Ureter (tissue), 1 donor: ENCODE results near the gene WBP2NL. TPM values are rescaled to one million over a fixed set of nuclear protein-coding genes. Genes with fewer than 3 reads are reported as not detected.
"Not testable (repeated sequence)": the region's sequence is repeated elsewhere in the genome, so short reads cannot be mapped to it uniquely, and the experiment has no call there.

Experiments used
- DNase-seq: peaks from one replicate; pipeline ENCODE4 v3.0.0-alpha.2; 2020; ENCODE audit warnings: low spot score
- total RNA-seq: library from RNA; stranded (reverse); gene quantifications from one replicate; pipeline ENCODE4 v1.2.4, GENCODE V29; 2023
- donor health status: DM: yes; HTN: yes; CAD: no.

Gene WBP2NL
- total RNA-seq, 1 donor from 2014 or later = 4.2 TPM

DNA sequence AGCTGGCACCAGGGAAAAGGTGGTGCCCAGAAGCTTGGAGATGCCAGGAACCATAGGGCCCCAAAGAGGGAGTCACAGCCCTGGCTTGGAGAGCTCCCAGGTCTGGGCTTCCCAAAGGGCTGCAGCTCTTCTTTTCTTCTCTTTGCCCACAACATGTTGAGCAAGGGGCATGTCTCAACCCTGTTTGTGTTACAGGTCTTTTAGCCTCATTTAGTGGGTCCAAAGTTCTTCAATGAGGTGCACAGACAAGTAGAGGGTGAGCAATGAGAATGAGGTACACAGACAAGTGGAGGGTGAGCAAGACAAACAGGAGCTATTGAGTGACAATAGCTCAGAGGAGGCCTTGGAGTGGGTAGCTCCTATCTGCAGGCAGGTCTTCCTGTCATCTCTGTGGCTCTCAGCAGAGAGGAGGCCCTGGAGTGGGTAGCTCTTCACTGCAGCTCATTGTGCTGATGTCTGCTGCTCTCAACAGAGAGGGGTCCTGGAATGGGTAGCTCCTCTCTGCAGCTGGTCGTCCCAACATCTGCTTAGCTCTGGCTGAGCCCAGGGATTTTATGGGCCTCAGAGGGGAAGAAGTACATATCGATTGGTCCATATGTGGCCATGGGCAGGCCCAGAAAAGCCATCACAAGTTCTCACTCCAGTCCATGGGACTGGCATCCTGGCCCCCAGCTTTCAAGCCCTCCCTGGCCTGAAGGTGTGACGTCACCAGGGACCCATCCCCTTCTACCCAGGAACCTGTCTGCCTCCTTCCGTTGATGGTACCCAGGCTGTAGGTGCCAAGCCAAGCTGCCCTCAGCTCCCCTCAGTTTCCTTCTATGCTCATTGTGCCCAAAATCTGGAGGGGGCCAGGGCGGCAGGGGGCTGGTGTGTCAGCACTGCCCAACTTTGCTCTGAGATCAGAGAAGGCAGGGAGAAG is 34.9 kb downstream of the WBP2NL start:
- DNase-seq = no peak

DNA sequence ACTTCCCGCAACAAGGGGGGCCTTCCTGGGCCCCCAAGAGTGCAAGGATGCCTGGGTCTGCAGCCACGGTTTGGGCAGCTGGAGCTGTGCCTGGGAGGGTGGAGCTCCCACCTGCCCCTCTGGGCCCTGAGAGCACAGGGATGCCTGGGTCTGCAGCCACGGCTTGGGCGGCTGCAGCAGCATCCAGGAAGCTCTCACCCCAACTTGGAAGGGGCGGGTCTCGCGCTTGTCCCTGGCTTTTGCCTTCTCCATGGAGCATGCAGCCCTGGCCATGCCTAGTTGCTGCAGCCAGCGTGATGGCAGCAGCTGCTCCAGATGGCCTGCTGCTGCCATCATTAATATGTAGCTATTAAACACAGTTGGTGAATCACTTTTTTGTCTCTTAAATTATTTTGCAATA is 36.7 kb downstream of the WBP2NL start:
- DNase-seq = no peak

DNA sequence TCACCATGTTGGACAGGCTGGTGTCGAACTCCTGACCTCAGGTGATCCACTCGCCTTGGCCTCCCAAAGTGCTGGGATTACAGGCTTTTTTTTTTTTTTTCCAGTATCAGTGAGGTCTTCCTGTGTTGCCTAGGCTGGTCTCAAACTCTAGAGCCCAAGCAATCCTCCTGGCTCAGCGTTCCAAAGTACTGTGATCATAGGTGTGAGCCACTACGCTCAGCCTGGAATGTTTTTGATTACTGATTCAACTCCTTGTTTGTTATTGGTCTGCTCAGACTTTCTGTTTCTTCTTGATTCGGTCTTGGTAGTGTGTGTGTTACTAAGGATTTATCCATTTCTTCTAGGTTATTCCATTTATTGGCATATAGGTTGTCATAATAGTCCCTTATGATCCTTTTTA is 40.7 kb downstream of the WBP2NL start:
- no peak for DNase-seq

DNA sequence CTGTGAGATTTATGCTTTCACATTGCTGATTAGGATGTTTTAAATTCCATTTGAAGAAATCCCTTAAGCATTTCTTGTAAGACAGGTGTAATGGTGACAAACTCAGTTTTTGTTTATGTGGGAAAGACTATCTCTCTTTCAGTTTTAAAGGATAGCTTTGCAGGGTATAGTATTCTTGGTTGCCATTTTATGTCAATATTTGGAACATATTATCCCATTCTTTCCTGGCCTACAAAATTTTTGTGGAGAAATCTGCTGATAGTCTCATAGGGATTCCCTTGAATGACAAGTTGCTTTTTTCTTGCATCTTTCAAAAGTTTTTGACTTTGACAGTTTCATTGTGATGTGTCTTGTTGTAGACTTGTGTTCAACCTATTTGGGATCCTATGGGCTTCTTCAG is 43.2 kb downstream of the WBP2NL start:
- DNase-seq = no peak

DNA sequence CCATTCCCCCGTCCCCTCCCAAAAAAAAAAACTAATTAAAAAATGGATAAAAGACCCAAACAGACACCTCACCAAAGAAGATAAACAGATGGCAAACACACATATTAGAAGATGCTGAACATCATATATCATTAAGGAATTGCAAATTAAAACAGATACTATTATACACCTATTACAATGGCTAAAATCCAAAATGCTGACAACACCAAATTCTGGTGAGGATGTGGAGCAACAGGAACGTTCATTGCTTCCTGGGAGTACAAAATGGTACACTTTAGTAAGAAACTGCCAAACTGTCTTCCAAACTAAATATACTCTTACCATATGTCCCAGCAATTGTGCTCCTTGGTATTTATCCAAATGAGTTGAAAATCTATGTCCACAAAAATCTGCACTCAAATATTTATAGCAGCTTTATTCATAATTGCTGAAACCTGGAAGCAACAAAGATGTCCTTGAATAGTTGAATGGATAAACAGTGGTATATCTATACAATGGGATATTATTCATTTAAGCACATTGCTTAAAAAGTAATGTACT is 52.1 kb downstream of the WBP2NL start:
- DNase-seq = no peak

DNA sequence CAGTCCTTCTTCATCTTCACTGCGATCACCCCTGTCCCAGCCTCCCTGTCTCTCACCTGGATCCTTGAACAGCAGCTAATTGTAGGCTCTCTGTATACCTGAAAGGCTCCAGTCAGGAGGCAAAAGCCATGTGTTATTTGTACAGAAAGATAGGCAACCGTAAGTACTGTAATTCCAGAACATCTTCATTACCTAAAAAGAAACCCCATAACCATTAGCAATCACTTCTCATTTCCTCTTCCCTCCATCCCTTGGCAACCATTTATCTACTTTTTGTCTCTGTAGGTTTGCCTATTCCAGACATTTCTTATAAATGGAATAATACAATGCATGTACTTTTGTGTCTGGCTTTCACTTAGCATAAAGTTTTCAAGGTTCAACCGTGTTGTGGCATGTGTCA is 54.2 kb downstream of the WBP2NL start:
- DNase-seq = no peak

DNA sequence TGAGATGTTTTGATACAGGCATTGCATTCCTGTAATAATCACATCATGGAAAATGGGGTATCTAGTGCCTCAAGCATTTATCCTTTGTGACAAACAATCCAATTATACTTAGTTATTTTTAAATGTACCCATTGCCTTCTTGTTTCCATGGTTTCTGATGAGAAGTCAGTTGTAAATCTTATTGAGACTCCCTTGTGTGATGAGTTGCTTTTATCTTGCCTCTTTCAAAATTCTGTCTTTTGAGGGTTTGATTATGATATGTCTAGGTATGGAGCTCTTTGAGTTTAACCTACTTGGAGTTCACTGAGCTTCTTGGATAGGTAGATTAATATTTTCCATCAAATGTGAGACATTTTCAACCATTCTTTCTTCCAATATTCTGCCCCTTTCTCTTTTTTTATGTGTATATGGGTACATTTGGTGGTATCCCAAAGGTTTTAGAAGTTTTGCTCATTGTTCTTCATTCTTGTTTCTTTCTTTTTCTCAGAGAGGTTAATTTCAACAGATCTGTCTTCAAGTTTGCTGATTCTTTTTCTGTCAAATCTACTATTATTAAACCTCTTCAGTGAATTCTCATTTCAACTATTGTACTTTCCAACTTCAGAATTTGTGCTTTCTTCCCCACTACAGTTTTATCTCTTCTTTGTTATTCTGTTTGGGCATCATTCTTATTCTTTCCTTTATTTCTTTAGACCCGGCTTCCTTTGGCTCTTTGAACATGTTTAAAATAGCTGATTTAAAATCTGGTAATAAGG is 58.3 kb downstream of the WBP2NL start:
- DNase-seq = no peak

DNA sequence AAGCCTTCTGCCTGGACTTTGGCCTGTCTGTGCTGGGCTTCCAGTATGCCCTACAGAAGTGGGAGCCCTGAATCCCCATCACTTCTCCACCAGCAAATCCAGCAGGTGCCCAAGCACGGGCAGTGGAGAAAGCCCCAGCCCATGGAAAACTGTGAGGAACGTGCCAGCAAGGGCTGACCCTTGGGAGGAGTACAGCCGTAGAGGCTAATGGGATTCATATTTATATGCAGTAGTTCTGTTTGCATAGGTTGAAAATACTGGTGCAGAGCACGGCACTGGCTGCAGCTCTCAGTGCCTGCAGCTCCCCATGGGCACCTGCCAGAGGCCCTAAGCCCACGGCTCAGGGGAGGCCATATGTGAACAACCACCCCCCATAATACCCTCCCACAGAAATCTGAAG is 61.9 kb downstream of the WBP2NL start:
- DNase-seq = no peak

DNA sequence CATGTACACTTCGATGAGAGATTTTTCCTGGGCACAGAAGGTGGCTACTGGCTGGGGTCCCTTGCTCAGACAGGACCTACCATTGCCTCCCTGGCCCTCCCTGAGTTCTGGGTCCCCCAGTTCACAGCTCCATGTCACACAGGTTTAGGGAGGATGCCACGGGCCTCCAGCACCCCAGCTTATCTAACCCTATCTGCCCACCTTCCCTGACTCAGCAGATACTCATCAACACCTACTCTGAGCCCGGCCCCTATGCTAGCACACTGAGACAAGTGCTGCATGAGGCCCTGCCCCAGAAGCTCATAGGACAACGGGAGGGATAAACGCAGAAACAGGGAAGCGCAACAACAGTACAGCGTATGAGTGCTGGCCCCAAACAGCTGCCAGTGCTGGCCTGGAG is 62.5 kb downstream of the WBP2NL start:
- DNase-seq = peak; percentile 24

DNA sequence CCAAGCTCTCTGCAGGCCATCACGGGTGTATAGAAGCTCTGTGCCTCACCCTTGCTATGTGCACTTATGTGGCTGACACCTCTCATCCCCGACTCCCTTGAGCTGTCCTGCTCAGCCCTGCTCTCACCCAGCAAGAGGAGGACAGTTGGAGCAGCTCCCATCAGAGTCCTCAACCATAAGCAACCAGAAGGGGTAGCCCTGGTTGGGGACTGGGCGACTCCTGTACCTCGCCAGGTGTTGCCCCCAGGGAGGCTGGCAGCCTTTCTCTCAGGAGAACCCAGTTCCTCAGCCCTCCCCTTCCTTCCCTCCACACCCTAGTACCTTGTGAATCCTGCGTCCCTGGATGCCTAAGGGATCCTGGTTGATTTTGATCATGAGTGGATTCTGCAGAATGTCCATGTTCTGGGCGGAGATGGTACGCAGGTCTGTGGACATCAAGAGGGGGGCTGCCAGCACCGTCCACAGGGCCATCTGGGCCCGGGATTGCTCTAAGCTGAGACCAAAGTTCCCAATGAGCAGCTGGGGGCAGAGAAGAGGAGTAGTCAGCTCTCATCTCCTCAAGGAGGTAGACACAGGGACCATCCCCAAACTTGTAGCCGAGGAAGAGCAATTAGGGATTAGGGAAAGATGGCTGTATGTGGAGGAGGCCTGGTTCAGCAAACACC is 64.0 kb downstream of the WBP2NL start:
- DNase-seq = peak; percentile 33

DNA sequence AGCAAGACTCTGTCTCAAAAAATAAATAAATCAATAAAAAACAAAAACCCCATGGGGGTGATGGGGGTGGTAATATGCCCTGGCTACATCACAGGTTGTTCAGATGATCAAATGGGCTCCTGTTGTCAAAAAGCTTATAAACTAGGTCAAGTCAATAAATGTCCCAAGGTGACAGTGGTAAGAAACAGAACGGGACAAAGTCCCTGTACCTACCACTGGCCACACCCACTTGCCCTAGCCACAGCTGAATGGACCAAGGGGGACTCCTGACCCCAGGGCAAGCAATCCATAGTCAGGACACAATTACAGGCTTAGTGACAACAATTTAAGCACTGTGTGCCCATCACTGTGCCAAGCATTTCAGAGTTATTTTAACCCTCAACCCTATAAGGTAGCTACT is 66.0 kb downstream of the WBP2NL start:
- no peak for DNase-seq

DNA sequence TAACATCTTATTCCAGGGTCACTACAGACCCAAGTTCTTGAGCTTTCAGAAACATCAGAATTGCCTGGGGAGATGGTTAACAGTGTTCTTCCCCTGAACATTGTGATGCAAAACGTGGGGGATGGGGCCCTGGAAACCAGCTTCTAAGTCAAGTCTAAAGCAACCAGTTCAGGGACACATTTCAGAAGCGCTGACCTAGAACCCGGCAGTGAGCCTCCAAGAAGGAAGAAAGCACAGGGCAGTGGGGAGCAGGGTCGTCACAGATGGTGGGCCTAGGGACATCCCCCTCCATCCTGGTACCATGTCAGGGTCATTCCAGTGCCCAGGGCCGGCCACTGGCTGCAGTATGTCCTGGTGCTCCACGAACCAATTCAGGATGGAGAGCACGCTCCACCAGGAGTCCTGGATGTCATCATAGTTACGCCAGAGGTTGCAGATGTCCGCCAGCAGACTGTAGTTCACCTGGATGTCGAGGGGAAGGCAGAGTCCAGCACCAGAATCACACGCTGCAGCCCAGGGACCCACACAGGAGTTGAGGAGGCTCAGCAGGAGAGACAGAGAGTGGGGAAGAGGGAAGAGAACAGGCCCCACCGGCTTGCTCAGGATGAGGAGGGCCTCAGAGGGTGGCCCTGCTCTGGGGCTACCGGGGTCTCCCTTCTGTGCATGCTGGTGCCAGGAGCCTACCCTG is 67.0 kb downstream of the WBP2NL start:
- DNase-seq = peak; percentile 37

DNA sequence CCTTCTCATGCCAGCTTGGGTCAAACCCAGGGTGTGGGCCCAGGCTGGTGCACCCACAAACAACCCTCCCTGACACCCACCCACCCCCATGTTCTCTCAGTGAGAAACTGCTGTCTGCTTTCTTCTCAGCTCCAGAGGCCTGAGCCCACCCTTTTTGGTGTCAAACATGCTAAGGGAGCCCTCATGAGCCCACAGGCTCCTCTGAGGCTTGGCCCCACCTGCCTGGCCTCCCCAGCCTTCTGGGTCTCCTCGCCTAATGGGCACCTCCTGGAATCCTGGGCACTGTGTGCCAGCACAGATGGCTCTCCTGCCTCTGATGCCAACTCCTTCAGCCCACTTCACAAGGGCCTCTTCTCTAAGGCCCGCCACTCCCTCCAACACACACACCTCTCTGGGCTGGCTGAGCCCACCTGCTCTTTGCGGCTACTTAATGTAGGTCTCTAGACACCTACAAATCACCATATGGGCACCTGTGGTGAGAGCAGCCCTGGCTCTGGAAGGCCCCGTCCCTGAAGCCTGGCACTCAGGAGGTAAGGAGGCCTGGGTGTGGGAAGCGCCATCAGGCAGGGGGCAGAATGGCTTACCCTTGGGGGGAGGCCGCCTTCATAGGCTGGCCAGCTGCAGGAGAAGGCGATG is 67.7 kb downstream of the WBP2NL start:
- DNase-seq = peak; percentile 29

DNA sequence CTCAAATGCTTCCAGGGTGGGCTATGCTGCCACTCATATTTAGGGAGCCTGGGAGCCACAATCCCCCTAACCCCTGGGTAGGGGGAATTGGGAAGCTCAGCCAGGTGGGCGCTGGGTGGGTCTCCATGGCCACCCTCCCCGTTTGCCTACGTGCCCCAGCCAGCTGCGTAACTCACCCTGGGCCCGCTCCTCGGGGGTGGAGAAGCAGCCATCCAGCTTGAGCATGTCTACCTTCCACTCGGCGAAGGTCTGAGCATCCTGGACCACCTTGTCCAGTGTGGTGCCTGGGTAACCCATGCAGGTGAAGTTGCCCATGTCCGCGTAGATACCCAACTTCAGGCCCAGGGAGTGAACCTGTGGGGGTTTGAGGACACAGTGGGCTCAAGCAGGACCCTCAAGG is 68.3 kb downstream of the WBP2NL start:
- DNase-seq = peak; percentile 42

DNA sequence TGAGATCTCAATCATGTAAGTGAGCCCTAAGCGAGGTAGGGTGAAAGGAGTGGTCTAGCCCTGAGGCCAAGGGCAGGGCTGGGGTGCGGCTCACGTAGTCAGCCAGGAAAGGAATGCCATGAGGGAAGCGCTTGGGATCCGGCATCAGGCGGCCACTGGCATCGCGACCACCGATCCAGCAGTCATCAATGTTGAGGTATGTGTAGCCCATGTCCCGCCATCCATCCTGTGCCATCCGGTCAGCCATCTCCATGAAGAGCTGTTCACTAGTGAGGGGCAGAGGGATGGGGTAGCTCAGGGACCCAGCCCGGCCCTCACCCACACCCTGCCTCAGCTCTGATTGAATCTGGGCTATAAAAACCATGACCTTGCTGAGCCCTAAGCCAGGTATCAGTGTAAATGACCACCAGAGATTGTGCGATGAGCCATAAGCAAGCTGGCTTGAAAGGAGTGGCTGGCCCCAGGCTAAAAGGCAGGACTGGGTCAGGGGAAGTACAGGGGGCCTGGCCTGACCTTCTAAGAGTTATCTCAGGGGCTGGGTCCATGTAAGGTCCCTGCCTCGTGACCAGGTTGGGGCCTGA is 69.2 kb downstream of the WBP2NL start:
- peak; percentile 46 for DNase-seq

DNA sequence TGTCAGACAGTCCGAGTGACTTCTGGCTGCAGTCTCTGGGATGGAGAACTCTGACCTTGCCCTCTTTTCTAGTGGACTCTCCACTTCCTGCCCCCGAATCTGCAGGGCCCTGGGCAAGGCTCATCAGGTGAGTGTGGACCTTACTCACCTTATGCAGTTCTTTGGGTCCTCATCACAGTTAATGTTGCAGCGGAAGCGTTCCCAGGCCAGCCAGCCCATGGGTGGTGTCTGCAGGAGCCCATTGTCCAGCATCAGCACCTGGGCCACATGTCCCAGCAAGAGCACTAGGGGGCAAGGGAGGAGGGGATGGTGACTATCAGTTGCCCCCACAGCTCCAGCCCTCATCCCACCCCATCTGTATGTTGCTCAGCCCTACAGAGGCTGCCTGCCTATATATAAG is 69.7 kb downstream of the WBP2NL start:
- peak; percentile 38 for DNase-seq

DNA sequence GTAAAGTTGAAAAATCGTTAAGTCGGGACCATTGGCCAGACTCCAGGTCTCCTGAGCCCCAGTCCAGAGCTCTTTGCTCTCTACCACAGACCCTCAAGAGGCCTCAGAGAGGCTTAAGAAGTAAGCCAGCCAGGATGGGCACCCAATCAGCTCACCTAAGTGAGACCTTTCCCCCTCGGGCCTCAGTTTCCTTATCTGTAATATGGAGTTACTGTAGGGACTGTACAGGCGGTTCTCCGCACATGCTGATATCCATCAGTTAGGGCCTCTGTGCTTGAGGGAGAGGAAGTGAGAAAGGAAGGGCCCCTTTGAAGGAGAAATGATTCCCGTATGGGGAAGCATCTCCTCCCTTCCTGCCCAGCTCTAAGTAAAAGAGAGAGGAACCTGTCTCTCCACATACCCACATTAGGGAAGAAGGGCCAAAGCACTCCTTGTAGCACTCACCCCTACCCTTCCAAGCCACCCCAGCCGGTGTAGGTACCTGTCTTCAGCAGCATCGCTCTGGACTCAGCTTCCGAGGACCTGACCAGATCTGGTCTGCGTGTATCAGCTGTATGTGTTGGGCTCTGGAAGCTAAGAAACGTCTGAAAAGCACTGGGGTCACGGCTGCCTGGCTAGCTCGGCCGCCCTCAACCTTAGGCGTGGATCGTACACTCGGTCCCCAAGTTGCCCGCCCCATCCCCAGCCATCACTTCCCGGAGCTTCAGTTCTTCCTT is 71.4 kb downstream of the WBP2NL start:
- DNase-seq = no peak

DNA sequence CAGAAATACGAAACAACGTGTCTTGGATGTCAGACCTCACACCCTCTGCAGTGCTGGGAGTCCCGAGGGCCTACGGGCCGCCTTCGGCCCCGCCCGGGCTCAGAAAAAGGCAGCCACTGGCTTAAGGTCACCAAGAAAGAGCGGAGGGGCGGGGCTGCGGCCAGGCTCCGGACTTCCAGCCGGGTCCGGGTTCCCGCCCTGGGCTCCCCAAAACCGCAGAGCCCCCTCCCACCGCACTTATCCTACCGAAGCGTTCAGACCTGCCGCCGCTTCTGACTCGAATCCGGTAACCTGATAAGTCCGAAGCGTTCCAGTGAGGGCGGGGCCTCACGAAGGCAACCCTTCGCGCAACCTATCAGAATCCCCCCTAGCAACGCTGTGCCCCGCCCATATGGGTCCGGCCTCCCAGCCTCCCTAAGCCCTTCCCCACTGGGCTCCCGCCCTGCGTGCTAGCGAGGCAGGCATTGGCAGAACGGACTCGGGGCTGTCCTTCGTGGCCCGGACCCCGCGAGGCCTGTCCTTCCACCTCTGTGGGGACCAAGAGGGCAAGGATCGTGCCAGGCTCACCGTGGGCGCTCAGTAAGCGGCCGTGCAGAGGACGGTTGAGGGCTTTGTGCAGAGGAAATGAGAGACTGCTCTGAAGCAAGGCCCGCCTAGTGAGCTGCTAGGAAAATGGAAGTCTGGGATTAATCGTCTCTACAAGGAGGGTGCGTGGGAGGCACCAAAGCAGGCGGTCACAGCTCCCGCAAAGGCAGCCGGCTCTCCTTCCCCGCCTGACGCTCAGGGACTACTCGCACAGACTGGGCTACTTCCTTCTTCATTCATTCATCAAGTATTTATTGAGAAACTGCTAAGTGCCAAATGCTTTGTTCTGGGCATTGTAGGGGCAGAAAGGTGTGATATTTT is 72.2 kb downstream of the WBP2NL start, which contains the start of gene NAGA:
Gene NAGA, minus strand, starts transcription at position 296 of the 906 bp plus-strand sequence. CDS start 515 bp downstream, outside the sequence.
- DNase-seq = peak; percentile 96

DNA sequence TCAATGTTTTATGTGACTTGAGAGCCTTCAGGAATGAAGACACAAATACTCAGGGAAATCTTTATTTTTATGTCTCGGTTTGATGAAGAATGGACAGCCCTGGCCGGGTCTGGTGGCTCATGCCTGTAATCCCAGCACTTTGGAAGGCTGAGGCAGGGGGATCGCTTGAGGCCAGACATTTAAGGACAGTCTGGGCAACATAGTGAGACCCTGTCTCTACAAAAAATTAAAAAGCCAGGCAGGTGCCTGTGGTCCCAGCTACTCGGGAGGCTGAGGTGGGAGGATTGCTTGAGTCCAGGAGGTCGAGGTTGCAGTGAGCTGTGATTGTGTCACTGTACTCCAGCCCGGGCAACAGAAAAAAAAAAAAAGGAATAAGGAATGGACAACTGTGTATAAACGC is 72.9 kb downstream of the WBP2NL start:
- not testable (repeated sequence) for DNase-seq
